ENCODE results near the gene PPEF1. TPM values are rescaled to one million over a fixed set of nuclear protein-coding genes. Genes with fewer than 3 reads are reported as not detected.
A peak's percentile ranks its signal among the peaks of the same experiment; 100 is the strongest.

Gene PPEF1
- total and polyA plus RNA-seq, 2 of the 8 experiments (the other 6 are each of a cell fraction or from before 2014, with no cell fraction given) = 0.08 to 0.30 TPM

DNA sequence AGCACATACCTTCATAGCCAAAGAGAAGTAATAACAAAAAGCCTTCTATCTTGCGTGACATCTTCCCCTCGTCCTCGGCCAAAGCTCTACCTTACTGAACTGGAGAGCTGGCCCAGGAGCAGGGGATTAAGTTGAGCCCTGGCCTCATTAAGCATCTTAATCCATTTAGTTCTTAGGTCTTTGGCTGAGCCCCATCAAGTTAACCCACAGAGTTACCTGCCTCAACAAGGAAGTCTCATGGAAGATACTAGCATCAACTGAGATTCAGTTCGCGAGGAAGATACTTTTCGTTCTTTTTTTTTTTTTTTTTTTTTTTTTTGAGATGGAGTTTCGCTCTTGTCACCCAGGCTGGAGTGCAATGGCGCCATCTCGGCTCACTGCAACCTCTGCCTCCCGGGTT lies 35.4 kb upstream of the PPEF1 start, which contains the start of gene RS1:
Gene RS1, minus strand, starts transcription at position 101 of the 400 bp plus-strand sequence. Its CDS starts 40 bp downstream, at position 61.
- FAIRE-seq = no peak
- H4K8ac ChIP-seq (ENCODE audit: extremely low read depth, insufficient read depth, low read length) = no peak within 1 kb of the TSS
- no peak for DNase-seq (ENCODE audit: low read depth in 1 of 2, low spot score in 2 of 2)
- no peaks in the 10 kb centered on the region for H3K79me2 ChIP-seq (ENCODE audit: control insufficient read depth in 1 of 2, insufficient read depth in 2 of 2, low read length in 2 of 2)
- H2BK5ac ChIP-seq (ENCODE audit: low read depth, low read length) = no peak within 1 kb of the TSS
- no peak within 1 kb of the TSS for H3K23ac ChIP-seq (ENCODE audit: insufficient read length)
- no peaks in the 10 kb centered on the region; a peak in 1 of 7 replicates for H3K4me1 ChIP-seq (replicated peaks in 1 of 4; ENCODE audit: control insufficient read depth in 3 of 4, insufficient read depth in 4 of 4, low read length in 3 of 4)
- no peak within 1 kb of the TSS for H2BK20ac ChIP-seq (ENCODE audit: low read length)
- no peak for TF ChIP-seq MAFK (IDR thresholded peaks at IDR 0.05; ENCODE audit: low read depth, low read length)
- 0 out of 4 replicates have a peak, but pooled peaks of 1 of the 2 experiments have one; percentile 2 for TF ChIP-seq RAD21 (IDR thresholded peaks at IDR 0.05 in 1 of 2, conservative IDR thresholded peaks at IDR 0.05 in 1 of 2; ENCODE audit: low read depth in 2 of 2, low read length in 2 of 2)
- TF ChIP-seq, protein P1, sequence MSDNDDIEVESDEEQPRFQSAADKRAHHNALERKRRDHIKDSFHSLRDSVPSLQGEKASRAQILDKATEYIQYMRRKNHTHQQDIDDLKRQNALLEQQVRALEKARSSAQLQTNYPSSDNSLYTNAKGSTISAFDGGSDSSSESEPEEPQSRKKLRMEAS (IDR thresholded peaks at IDR 0.05) = no peak
- TF ChIP-seq, protein P2, sequence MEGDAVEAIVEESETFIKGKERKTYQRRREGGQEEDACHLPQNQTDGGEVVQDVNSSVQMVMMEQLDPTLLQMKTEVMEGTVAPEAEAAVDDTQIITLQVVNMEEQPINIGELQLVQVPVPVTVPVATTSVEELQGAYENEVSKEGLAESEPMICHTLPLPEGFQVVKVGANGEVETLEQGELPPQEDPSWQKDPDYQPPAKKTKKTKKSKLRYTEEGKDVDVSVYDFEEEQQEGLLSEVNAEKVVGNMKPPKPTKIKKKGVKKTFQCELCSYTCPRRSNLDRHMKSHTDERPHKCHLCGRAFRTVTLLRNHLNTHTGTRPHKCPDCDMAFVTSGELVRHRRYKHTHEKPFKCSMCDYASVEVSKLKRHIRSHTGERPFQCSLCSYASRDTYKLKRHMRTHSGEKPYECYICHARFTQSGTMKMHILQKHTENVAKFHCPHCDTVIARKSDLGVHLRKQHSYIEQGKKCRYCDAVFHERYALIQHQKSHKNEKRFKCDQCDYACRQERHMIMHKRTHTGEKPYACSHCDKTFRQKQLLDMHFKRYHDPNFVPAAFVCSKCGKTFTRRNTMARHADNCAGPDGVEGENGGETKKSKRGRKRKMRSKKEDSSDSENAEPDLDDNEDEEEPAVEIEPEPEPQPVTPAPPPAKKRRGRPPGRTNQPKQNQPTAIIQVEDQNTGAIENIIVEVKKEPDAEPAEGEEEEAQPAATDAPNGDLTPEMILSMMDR (IDR thresholded peaks at IDR 0.05; ENCODE audit: control extremely low read depth in 1 of 3, insufficient read depth in 1 of 3, low read depth in 1 of 3, low read length in 3 of 3) = no peak
- TF ChIP-seq SIN3A (conservative IDR thresholded peaks at IDR 0.05 in 1 of 2, IDR thresholded peaks at IDR 0.05 in 1 of 2; ENCODE audit: low read depth in 1 of 2, low read length in 2 of 2) = no peak
- H4K91ac ChIP-seq (replicated peaks; ENCODE audit: insufficient read length, low read length) = no peak within 1 kb of the TSS
- ChIA-PET POLR2A (ENCODE audit: partially characterized antibody) (no interaction called here), CTCF (ENCODE audit: partially characterized antibody) (interaction anchor here (1.1 kb wide), 1 partner anchor 9 kb away, joined by 3 read pairs; no protein-coding TSS in a partner anchor)
- H3K18ac ChIP-seq (ENCODE audit: extremely low read depth, low read length) = no peak within 1 kb of the TSS
- no peaks in the 10 kb centered on the region for H3K9me3 ChIP-seq (ENCODE audit: insufficient read depth in 2 of 2, low read depth in 1 of 2, low read length in 1 of 2)
- no peak within 1 kb of the TSS for H2BK120ac ChIP-seq (replicated peaks; ENCODE audit: low read depth, low read length)
- H4K20me1 ChIP-seq (replicated peaks in 1 of 2; ENCODE audit: control insufficient read depth in 1 of 2, insufficient read depth in 2 of 2, low read length in 2 of 2) = no peaks in the 10 kb centered on the region
- no peak within 1 kb of the TSS for H2AK5ac ChIP-seq (ENCODE audit: low read depth, low read length)
- no peak within 1 kb of the TSS for H3K4me3 ChIP-seq (ENCODE audit: extremely low read depth in 1 of 4, insufficient read depth in 2 of 4, low read depth in 3 of 4, low read length in 4 of 4)
- H2BK12ac ChIP-seq (ENCODE audit: low read depth, low read length) = no peak within 1 kb of the TSS
- no peak within 1 kb of the TSS for H3K4me2 ChIP-seq (ENCODE audit: insufficient read depth in 1 of 2, low read depth in 2 of 2, low read length in 2 of 2)
- no peak within 1 kb of the TSS for H3K14ac ChIP-seq (ENCODE audit: insufficient read length)
- no peak within 1 kb of the TSS for H3K27ac ChIP-seq (ENCODE audit: low read depth, low read length)
- H3K36me3 ChIP-seq (ENCODE audit: control insufficient read depth in 2 of 4, insufficient read depth in 4 of 4, low read length in 3 of 4) = no peaks in the 10 kb centered on the region
- H3K27me3 ChIP-seq (replicated peaks in 1 of 4; ENCODE audit: control insufficient read depth in 3 of 4, extremely low read depth in 1 of 4, insufficient read depth in 3 of 4, low read length in 3 of 4) = no peaks in the 10 kb centered on the region; a peak in 1 of 7 replicates
- no peak within 1 kb of the TSS for H3K9ac ChIP-seq (replicated peaks in 1 of 4; ENCODE audit: extremely low read depth in 1 of 4, low read depth in 3 of 4, low read length in 3 of 4)
- H4K5ac ChIP-seq (ENCODE audit: insufficient read length, low read depth, low read length) = no peak within 1 kb of the TSS
- H2BK15ac ChIP-seq (ENCODE audit: low read length) = no peak within 1 kb of the TSS
- H3K79me1 ChIP-seq (ENCODE audit: low read depth, low read length) = no peaks in the 10 kb centered on the region
- 96% methylated on average over 3 of the region's 10 CpGs; no CpG with 5 or more reads in 1 of the 2 experiments for WGBS, 2 experiments (ENCODE audit: extremely low coverage in 1 of 2, insufficient coverage in 1 of 2, insufficient read length in 1 of 2, insufficient replicate concordance in 2 of 2, low coverage in 1 of 2, low lambda C conversion rate in 2 of 2, missing lambda C conversion rate in 1 of 2)
- no peak within 1 kb of the TSS for H3K56ac ChIP-seq (replicated peaks; ENCODE audit: insufficient read length, low read depth, low read length)
- H2AFZ ChIP-seq (ENCODE audit: low read length) = no peak within 1 kb of the TSS
- peaks cover 2% of the 10 kb centered on the region; the same call in 1 of the 2 replicates for H3K23me2 ChIP-seq (ENCODE audit: low read depth, low read length)
- no peak within 1 kb of the TSS for H3K4ac ChIP-seq (replicated peaks; ENCODE audit: insufficient read length, low read depth, low read length)

All from H1 (cell line).